HCT116 (cell line): ENCODE data around the gene FOXN3. TPM values are rescaled to one million over a fixed set of nuclear protein-coding genes. Genes with fewer than 3 reads are reported as not detected.
A peak's percentile ranks its signal among the peaks of the same experiment; 100 is the strongest.

ENCODE experiments used
- ATAC-seq: fragments of 200-7000 bp; cut with Tn5 transposase; 2 replicates; pipeline ENCODE4 v1.9.1; 2020; ENCODE audit warnings: mild to moderate bottlenecking, moderate library complexity
- BruUV-seq: library from RNA; stranded (reverse); fragments of 400-500 nt; replicated peaks from 2 replicates; lab custom pipeline; 2021; lab: Mats Ljungman, UMichigan
- CTCF ChIA-PET: fragments of 300-600 bp; sonication (Branson Sonifier 250); formaldehyde crosslinking; loops from one replicate; lab custom pipeline; 2021; ENCODE audit warnings: antibody characterized with exemption; lab: Charles Lee
- POLR2A ChIA-PET: fragments of 300-600, 350-600 bp; sonication (Branson Sonifier 250); formaldehyde crosslinking; loops from one replicate; lab custom pipeline; 2021; ENCODE audit warnings: antibody characterized with exemption; lab: Charles Lee
- RAD21 ChIA-PET, 2 experiments: fragments of 300-600 bp; sonication (Branson Sonifier 250); formaldehyde crosslinking; loops; one replicate each; lab custom pipeline; 2023; ENCODE audit warnings: low total read pairs in 2 of 2; ENCODE audit not compliant: uncharacterized antibody in 2 of 2, unreplicated experiment in 2 of 2, low non-redundant PET in 1 of 2; lab: Charles Lee
- DNase-seq: peaks from one replicate; pipeline ENCODE4 v3.0.0-alpha.2; 2010; ENCODE audit warnings: low read depth, low spot score
- H2AFZ ChIP-seq: fragments of 200-600 bp; shearing (Covaris generic), sonication (generic); 2 replicates; pipeline ENCODE4 v1.6.1; 2017; ENCODE audit warnings: low read depth, mixed run types, mixed read lengths, antibody characterized with exemption, low read length; ENCODE audit not compliant: poor library complexity, severe bottlenecking
- H3K27ac ChIP-seq: 2 replicates; pipeline ENCODE4 v1.5.1; 2012; ENCODE audit warnings: low read depth, low read length
- H3K27me3 ChIP-seq: fragments of 200-600 bp; sonication (generic); 2 replicates; pipeline ENCODE4 v1.6.1; 2016; ENCODE audit warnings: mixed run types, low read length, mixed read lengths; ENCODE audit not compliant: insufficient read depth
- H3K36me3 ChIP-seq, 2 experiments: fragments of 200-500 bp in 1 of 2; fragments of 200-600 bp in 1 of 2; sonication (Bioruptor generic) in 1 of 2; sonication (generic) in 1 of 2; 2 replicates each; pipeline versions ENCODE4 v1.5.1 to v1.6.1; 2014 to 2016; ENCODE audit warnings: low read length in 2 of 2, inconsistent platforms in 1 of 2, mixed read lengths in 1 of 2, mixed run types in 1 of 2; ENCODE audit not compliant: insufficient read depth in 2 of 2, control insufficient read depth in 1 of 2
- H3K4me1 ChIP-seq, 2 experiments: fragments of 200-600 bp in 1 of 2; sonication (generic) in 1 of 2; 2 replicates each; pipeline versions ENCODE4 v1.5.1 to v1.6.1; 2012 to 2017; ENCODE audit warnings: low read length in 2 of 2, inconsistent platforms in 1 of 2, mild to moderate bottlenecking in 1 of 2, mixed read lengths in 1 of 2, mixed run types in 1 of 2, moderate library complexity in 1 of 2; ENCODE audit not compliant: insufficient read depth in 2 of 2, control insufficient read depth in 1 of 2
- H3K4me2 ChIP-seq: fragments of 200-600 bp; sonication (generic); 2 replicates; pipeline ENCODE4 v1.6.1; 2017; ENCODE audit warnings: mixed run types, low read length, mixed read lengths
- H3K4me3 ChIP-seq, 2 experiments: fragments of 200-600 bp in 1 of 2; sonication (generic) in 1 of 2; replicated peaks in 1 of 2; 2 replicates each; pipeline ENCODE4 v1.5.1; 2011 to 2016; ENCODE audit warnings: low read length in 2 of 2, control low read depth in 1 of 2, low read depth in 1 of 2, mild to moderate bottlenecking in 1 of 2, mixed read lengths in 1 of 2, mixed run types in 1 of 2
- H3K79me2 ChIP-seq: fragments of 200-600 bp; sonication (generic); 2 replicates; pipeline ENCODE4 v1.6.1; 2017; ENCODE audit warnings: mild to moderate bottlenecking, mixed run types, low read length, moderate library complexity, mixed read lengths; ENCODE audit not compliant: insufficient read depth
- H3K9ac ChIP-seq: fragments of 200-600 bp; sonication (generic); 2 replicates; pipeline ENCODE4 v1.6.1; 2016; ENCODE audit warnings: low read length, mixed read lengths
- H3K9me2 ChIP-seq: fragments of 200-600 bp; sonication (generic), shearing (Covaris generic); 2 replicates; pipeline ENCODE4 v1.6.1; 2017; ENCODE audit warnings: mixed run types, mild to moderate bottlenecking, moderate library complexity; ENCODE audit not compliant: insufficient read depth
- H3K9me3 ChIP-seq, 2 experiments: fragments of 200-500 bp in 1 of 2; fragments of 200-600 bp in 1 of 2; sonication (Bioruptor generic) in 1 of 2; sonication (generic) in 1 of 2; 2 replicates each; pipeline ENCODE4 v1.6.1; 2014 to 2017; ENCODE audit warnings: low read length in 2 of 2, mixed read lengths in 2 of 2, inconsistent platforms in 1 of 2, low read depth in 1 of 2, mild to moderate bottlenecking in 1 of 2, mixed run types in 1 of 2, moderate library complexity in 1 of 2; ENCODE audit not compliant: control insufficient read depth in 1 of 2, insufficient read depth in 1 of 2
- H4K20me1 ChIP-seq: fragments of 200-600 bp; sonication (generic), shearing (Covaris generic); 2 replicates; pipeline ENCODE4 v1.6.1; 2017; ENCODE audit warnings: mixed run types, mild to moderate bottlenecking, moderate library complexity; ENCODE audit not compliant: insufficient read depth
- CBX3 ChIP-seq: IDR thresholded peaks from 2 replicates; pipeline ENCODE4 v1.6.1; 2012; ENCODE audit warnings: low read depth
- CEBPB ChIP-seq: IDR thresholded peaks from 2 replicates; pipeline ENCODE4 v1.6.1; 2012; ENCODE audit warnings: low read depth
- EGR1 ChIP-seq: IDR thresholded peaks from 2 replicates; pipeline ENCODE4 v1.6.1; 2012; ENCODE audit warnings: low read depth
- FOSL1 ChIP-seq: IDR thresholded peaks from 2 replicates; pipeline ENCODE4 v1.6.1; 2012; ENCODE audit warnings: low read depth
- MAX ChIP-seq: IDR thresholded peaks from 2 replicates; pipeline ENCODE4 v1.6.1; 2012
- POLR2AphosphoS5 ChIP-seq: IDR thresholded peaks from 2 replicates; pipeline ENCODE4 v1.6.1; 2011; ENCODE audit warnings: mild to moderate bottlenecking, low read depth, low read length, moderate library complexity
- RAD21 ChIP-seq: IDR thresholded peaks from 2 replicates; pipeline ENCODE4 v1.6.1; 2012; ENCODE audit warnings: low read depth, mild to moderate bottlenecking
- SP1 ChIP-seq: IDR thresholded peaks from 2 replicates; pipeline ENCODE4 v1.6.1; 2012; ENCODE audit warnings: low read depth
- YY1 ChIP-seq: IDR thresholded peaks from 2 replicates; pipeline ENCODE4 v1.6.1; 2011; ENCODE audit warnings: low read length, low read depth, moderate library complexity, mild to moderate bottlenecking; ENCODE audit not compliant: insufficient replicate concordance; ENCODE audit errors: extremely low read depth
- ZFX ChIP-seq: fragments of 450-650 bp; IDR thresholded peaks from 2 replicates; pipeline ENCODE4 v1.6.1; 2017
- ZNF274 ChIP-seq: fragments of 200-500 bp; sonication (Bioruptor generic); IDR thresholded peaks from 2 replicates; pipeline ENCODE4 v1.6.1; 2014; ENCODE audit warnings: mild to moderate bottlenecking, low read depth, low read length, inconsistent platforms
- intact Hi-C: fragments of 100-400 bp; cut with micrococcal nuclease; formaldehyde crosslinking; loops from 2 replicates; pipeline ENCODE4 v1.10.0; 2022
- total RNA-seq: library from RNA; stranded (reverse); gene quantifications from one replicate; pipeline ENCODE4 v1.2.1, GENCODE V29; 2021; ENCODE audit not compliant: unreplicated experiment
- TF ChIP-seq, protein P1 (sequence below): IDR thresholded peaks from 2 replicates; pipeline ENCODE4 v1.6.1; 2012
- TF ChIP-seq, protein P2 (sequence below): IDR thresholded peaks from 2 replicates; pipeline ENCODE4 v1.6.1; 2012; ENCODE audit warnings: low read depth
- TF ChIP-seq, protein P3 (sequence below): IDR thresholded peaks from 2 replicates; pipeline ENCODE4 v1.6.1; 2011; ENCODE audit warnings: mild to moderate bottlenecking, low read length, moderate library complexity; ENCODE audit not compliant: insufficient replicate concordance; ENCODE audit errors: extremely low read depth

Gene FOXN3
- total RNA-seq, 1 experiment from 2014 or later, result 20.0 TPM

GRCh38 chr14:89425931-89426330, 8.9 kb upstream of the FOXN3 start (continued):
- TF ChIP-seq YY1, result no peak
- TF ChIP-seq, protein P1, sequence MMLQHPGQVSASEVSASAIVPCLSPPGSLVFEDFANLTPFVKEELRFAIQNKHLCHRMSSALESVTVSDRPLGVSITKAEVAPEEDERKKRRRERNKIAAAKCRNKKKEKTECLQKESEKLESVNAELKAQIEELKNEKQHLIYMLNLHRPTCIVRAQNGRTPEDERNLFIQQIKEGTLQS, result no peak
- TF ChIP-seq CEBPB, result no peak
- TF ChIP-seq, protein P2, sequence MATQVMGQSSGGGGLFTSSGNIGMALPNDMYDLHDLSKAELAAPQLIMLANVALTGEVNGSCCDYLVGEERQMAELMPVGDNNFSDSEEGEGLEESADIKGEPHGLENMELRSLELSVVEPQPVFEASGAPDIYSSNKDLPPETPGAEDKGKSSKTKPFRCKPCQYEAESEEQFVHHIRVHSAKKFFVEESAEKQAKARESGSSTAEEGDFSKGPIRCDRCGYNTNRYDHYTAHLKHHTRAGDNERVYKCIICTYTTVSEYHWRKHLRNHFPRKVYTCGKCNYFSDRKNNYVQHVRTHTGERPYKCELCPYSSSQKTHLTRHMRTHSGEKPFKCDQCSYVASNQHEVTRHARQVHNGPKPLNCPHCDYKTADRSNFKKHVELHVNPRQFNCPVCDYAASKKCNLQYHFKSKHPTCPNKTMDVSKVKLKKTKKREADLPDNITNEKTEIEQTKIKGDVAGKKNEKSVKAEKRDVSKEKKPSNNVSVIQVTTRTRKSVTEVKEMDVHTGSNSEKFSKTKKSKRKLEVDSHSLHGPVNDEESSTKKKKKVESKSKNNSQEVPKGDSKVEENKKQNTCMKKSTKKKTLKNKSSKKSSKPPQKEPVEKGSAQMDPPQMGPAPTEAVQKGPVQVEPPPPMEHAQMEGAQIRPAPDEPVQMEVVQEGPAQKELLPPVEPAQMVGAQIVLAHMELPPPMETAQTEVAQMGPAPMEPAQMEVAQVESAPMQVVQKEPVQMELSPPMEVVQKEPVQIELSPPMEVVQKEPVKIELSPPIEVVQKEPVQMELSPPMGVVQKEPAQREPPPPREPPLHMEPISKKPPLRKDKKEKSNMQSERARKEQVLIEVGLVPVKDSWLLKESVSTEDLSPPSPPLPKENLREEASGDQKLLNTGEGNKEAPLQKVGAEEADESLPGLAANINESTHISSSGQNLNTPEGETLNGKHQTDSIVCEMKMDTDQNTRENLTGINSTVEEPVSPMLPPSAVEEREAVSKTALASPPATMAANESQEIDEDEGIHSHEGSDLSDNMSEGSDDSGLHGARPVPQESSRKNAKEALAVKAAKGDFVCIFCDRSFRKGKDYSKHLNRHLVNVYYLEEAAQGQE, result no peak
- TF ChIP-seq ZNF274, result no peak
- TF ChIP-seq RAD21, result no peak
- peak; percentile 43 for TF ChIP-seq CBX3

DNA sequence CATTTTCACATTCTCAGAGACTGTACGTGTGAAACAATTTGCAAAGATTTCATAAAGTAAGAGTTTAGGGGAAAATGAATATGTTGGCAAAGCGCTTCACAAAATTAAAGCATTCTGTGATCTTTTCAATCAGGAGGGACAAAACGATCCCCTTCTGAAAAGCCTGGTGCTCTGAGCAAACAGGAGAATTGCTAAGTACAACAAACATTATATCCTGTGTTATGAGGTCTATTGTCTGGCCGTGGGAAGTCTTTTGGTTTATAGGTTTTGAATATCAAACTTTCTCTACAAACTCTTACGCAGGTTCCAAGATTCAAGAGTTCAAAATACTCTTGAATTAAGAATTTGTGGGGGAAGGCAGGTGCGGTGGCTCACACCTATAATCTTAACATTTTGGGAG, 7.2 kb upstream of the FOXN3 start:
- H3K9me2 ChIP-seq, result no peaks in the 10 kb centered on the region
- no peaks in the 10 kb centered on the region for H3K9me3 ChIP-seq
- no peak overlapping the region for H2AFZ ChIP-seq
- H3K79me2 ChIP-seq, result no peaks in the 10 kb centered on the region
- no peak overlapping the region for H3K9ac ChIP-seq
- DNase-seq (no peak), ATAC-seq (no peak)
- intact Hi-C loops, result loop anchor here (10.0 kb wide), 1 partner anchor 531 kb away; the partner anchor contains the start of genes EFCAB11 and TDP1
- no peaks in the 10 kb centered on the region for H3K36me3 ChIP-seq
- ChIA-PET POLR2A (no interaction called here), CTCF (interaction anchor here (0.7 kb wide), 1 partner anchor 18 kb away, joined by 3 read pairs; no protein-coding TSS in a partner anchor), RAD21 (interaction anchor here in 1 of 2 experiments (0.7 kb wide), 1 partner anchor 83 kb away, joined by 3 read pairs; no protein-coding TSS in a partner anchor)
- H3K4me2 ChIP-seq, result no peak overlapping the region
- H3K4me3 ChIP-seq, result no peak overlapping the region
- H3K27ac ChIP-seq, result no peak overlapping the region
- 0 out of 2 replicates have a peak, but pooled peaks cover 5% of the 10 kb centered on the region for H3K27me3 ChIP-seq
- BruUV-seq, result no TSS peak
- H3K4me1 ChIP-seq, result peaks cover 15 to 27% of the 10 kb centered on the region in 2 experiments
- H4K20me1 ChIP-seq, result no peaks in the 10 kb centered on the region
- TF ChIP-seq POLR2AphosphoS5 (no peak), SP1 (no peak), ZFX (no peak), FOSL1 (no peak), MAX (no peak), EGR1 (no peak), YY1 (no peak), ZNF274 (no peak), CEBPB (no peak)
- TF ChIP-seq, protein P1, result no peak
- TF ChIP-seq, protein P2, result no peak
- TF ChIP-seq, protein P3, sequence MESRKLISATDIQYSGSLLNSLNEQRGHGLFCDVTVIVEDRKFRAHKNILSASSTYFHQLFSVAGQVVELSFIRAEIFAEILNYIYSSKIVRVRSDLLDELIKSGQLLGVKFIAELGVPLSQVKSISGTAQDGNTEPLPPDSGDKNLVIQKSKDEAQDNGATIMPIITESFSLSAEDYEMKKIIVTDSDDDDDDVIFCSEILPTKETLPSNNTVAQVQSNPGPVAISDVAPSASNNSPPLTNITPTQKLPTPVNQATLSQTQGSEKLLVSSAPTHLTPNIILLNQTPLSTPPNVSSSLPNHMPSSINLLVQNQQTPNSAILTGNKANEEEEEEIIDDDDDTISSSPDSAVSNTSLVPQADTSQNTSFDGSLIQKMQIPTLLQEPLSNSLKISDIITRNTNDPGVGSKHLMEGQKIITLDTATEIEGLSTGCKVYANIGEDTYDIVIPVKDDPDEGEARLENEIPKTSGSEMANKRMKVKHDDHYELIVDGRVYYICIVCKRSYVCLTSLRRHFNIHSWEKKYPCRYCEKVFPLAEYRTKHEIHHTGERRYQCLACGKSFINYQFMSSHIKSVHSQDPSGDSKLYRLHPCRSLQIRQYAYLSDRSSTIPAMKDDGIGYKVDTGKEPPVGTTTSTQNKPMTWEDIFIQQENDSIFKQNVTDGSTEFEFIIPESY, result no peak
